ENCODE results near the gene TTC5. TPM values are rescaled to one million over a fixed set of nuclear protein-coding genes. Genes with fewer than 3 reads are reported as not detected.

The TTC5 gene
- total RNA-seq, 1 donor from 2014 or later, result 26.1 TPM

DNA sequence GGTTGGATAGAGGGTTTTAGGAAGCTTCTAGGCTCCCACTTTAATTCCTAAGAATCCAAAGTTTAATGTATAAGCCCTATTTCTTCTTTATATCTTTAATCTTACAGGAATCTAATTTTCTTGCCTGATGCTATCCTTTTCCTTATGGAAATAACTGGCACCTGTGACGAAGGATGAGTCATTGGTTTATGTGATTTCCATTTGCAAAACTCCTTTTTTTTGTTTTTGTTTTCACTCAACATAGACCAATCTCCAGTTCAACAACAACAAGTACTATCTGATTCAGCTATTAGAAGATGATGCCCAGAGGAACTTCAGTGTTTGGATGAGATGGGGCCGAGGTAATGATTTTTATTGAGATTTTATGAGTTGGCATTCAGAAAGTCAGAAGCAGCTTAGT, 44.5 kb upstream of the TTC5 start:
- FAIRE-seq, result no peak

DNA sequence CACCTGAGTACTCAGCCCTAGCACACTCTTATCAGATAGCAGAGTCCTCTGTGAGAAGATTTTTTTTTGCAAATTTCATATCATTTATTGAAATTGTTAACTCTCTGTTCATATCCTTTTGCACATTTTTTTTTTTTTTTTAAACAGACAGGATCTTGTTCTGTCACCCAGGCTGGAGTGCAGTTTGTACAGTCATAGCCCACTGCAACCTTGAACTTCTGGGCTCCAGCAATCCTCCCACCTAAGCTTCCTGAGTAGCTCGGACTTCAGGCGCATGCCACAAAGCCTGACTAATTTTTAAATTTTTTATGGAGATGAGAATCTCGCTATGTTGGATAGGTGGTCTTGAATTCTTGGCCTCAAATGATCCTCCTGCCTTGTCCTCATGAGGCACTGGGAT, 42.0 kb upstream of the TTC5 start:
- Histone ChIP-seq H3K36me3 (ENCODE audit: insufficient read depth, low read length) (peaks cover 50% of the 10 kb centered on the region), H3K4me1 (ENCODE audit: insufficient read depth, low read length) (peaks cover 5% of the 10 kb centered on the region), H3K27ac (ENCODE audit: low read depth, low read length) (no peak overlapping the region), H3K27me3 (ENCODE audit: insufficient read depth, low read length) (no peaks in the 10 kb centered on the region), H3K9me3 (ENCODE audit: insufficient read depth, low read depth, low read length) (no peaks in the 10 kb centered on the region), H3K4me3 (ENCODE audit: insufficient read depth, low read depth, low read length) (no peak overlapping the region), H3K4me2 (ENCODE audit: low read length) (no peak overlapping the region), H3K9ac (ENCODE audit: low read length) (no peak overlapping the region), H2AFZ (ENCODE audit: low read depth, low read length) (no peak overlapping the region), H4K20me1 (ENCODE audit: insufficient read depth, low read length) (no peaks in the 10 kb centered on the region), H3K79me2 (ENCODE audit: insufficient read depth, low read length) (peaks cover 24% of the 10 kb centered on the region)
- H3K9me3 Mint-ChIP-seq (ENCODE audit: unreplicated experiment), result no peaks in the 10 kb centered on the region
- no peak for TF ChIP-seq EZH2 (IDR thresholded peaks at IDR 0.05; ENCODE audit: insufficient read depth, low read length)
- TF ChIP-seq, protein P1, sequence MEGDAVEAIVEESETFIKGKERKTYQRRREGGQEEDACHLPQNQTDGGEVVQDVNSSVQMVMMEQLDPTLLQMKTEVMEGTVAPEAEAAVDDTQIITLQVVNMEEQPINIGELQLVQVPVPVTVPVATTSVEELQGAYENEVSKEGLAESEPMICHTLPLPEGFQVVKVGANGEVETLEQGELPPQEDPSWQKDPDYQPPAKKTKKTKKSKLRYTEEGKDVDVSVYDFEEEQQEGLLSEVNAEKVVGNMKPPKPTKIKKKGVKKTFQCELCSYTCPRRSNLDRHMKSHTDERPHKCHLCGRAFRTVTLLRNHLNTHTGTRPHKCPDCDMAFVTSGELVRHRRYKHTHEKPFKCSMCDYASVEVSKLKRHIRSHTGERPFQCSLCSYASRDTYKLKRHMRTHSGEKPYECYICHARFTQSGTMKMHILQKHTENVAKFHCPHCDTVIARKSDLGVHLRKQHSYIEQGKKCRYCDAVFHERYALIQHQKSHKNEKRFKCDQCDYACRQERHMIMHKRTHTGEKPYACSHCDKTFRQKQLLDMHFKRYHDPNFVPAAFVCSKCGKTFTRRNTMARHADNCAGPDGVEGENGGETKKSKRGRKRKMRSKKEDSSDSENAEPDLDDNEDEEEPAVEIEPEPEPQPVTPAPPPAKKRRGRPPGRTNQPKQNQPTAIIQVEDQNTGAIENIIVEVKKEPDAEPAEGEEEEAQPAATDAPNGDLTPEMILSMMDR (IDR thresholded peaks at IDR 0.05; ENCODE audit: insufficient read depth, low read depth, low read length), result no peak
- no peak for DNase-seq (ENCODE audit: low read depth)
- H3K27ac Mint-ChIP-seq (ENCODE audit: unreplicated experiment), result no peak overlapping the region
- no peak overlapping the region for H3K4me3 Mint-ChIP-seq (ENCODE audit: unreplicated experiment)
- H3K36me3 Mint-ChIP-seq (ENCODE audit: low read depth, unreplicated experiment), result peaks cover 9% of the 10 kb centered on the region
- H3K4me1 Mint-ChIP-seq (ENCODE audit: low read depth, unreplicated experiment), result no peaks in the 10 kb centered on the region
- FAIRE-seq, result no peak
- no peaks in the 10 kb centered on the region for H3K27me3 Mint-ChIP-seq (ENCODE audit: low read depth, unreplicated experiment)

More for the DNA sequence above, 44.5 kb upstream of the TTC5 start:
- Histone ChIP-seq H3K36me3 (ENCODE audit: insufficient read depth, low read length) (peaks cover 60% of the 10 kb centered on the region), H4K20me1 (ENCODE audit: insufficient read depth, low read length) (no peaks in the 10 kb centered on the region), H3K4me2 (ENCODE audit: low read length) (no peak overlapping the region), H3K4me1 (ENCODE audit: insufficient read depth, low read length) (no peaks in the 10 kb centered on the region), H3K79me2 (ENCODE audit: insufficient read depth, low read length) (peaks cover 6% of the 10 kb centered on the region), H3K27ac (ENCODE audit: low read depth, low read length) (no peak overlapping the region), H3K9ac (ENCODE audit: low read length) (no peak overlapping the region), H2AFZ (ENCODE audit: low read depth, low read length) (no peak overlapping the region), H3K27me3 (ENCODE audit: insufficient read depth, low read length) (no peaks in the 10 kb centered on the region), H3K9me3 (ENCODE audit: insufficient read depth, low read depth, low read length) (no peaks in the 10 kb centered on the region), H3K4me3 (ENCODE audit: insufficient read depth, low read depth, low read length) (no peak overlapping the region)
- Mint-ChIP-seq H3K27ac (ENCODE audit: unreplicated experiment) (no peak overlapping the region), H3K9me3 (ENCODE audit: unreplicated experiment) (no peaks in the 10 kb centered on the region), H3K4me3 (ENCODE audit: unreplicated experiment) (no peak overlapping the region), H3K36me3 (ENCODE audit: low read depth, unreplicated experiment) (peaks cover 16% of the 10 kb centered on the region), H3K4me1 (ENCODE audit: low read depth, unreplicated experiment) (no peaks in the 10 kb centered on the region), H3K27me3 (ENCODE audit: low read depth, unreplicated experiment) (no peaks in the 10 kb centered on the region)
- no peak for DNase-seq (ENCODE audit: low read depth)
- TF ChIP-seq EZH2 (IDR thresholded peaks at IDR 0.05; ENCODE audit: insufficient read depth, low read length), result no peak
- TF ChIP-seq, protein P1 (IDR thresholded peaks at IDR 0.05; ENCODE audit: insufficient read depth, low read depth, low read length), result no peak

DNA sequence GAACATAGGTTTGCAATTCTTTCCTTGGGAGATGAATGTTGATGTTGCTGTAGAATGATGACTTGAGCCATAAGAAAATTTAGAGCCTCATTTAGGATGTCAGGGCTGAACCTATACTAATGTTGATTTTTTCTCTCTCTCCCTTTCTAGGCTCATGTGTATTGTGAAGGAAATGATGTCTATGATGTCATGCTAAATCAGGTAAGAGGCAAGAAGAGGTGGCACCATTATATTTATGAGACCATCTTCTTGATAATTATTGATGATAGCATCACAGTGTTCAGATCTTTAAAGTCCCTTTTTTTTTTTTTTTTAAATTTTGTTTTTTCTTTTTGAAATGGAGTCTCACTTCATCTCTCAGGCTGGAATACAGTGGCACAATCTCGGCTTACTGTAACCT, 41.0 kb upstream of the TTC5 start:
- H3K9me3 ChIP-seq (ENCODE audit: insufficient read depth, low read depth, low read length), result no peaks in the 10 kb centered on the region
- H4K20me1 ChIP-seq (ENCODE audit: insufficient read depth, low read length), result no peaks in the 10 kb centered on the region
- no peak overlapping the region for H3K4me3 ChIP-seq (ENCODE audit: insufficient read depth, low read depth, low read length)
- peaks cover 24% of the 10 kb centered on the region for H3K79me2 ChIP-seq (ENCODE audit: insufficient read depth, low read length)
- TF ChIP-seq EZH2 (IDR thresholded peaks at IDR 0.05; ENCODE audit: insufficient read depth, low read length), result no peak
- TF ChIP-seq, protein P1 (IDR thresholded peaks at IDR 0.05; ENCODE audit: insufficient read depth, low read depth, low read length), result no peak
- Mint-ChIP-seq H3K27me3 (ENCODE audit: low read depth, unreplicated experiment) (no peaks in the 10 kb centered on the region), H3K4me1 (ENCODE audit: low read depth, unreplicated experiment) (no peaks in the 10 kb centered on the region), H3K27ac (ENCODE audit: unreplicated experiment) (no peak overlapping the region), H3K4me3 (ENCODE audit: unreplicated experiment) (no peak overlapping the region), H3K36me3 (ENCODE audit: low read depth, unreplicated experiment) (peaks cover 7% of the 10 kb centered on the region), H3K9me3 (ENCODE audit: unreplicated experiment) (no peaks in the 10 kb centered on the region)
- no peak overlapping the region for H2AFZ ChIP-seq (ENCODE audit: low read depth, low read length)
- peaks cover 5% of the 10 kb centered on the region for H3K4me1 ChIP-seq (ENCODE audit: insufficient read depth, low read length)
- DNase-seq (ENCODE audit: low read depth) (no peak), FAIRE-seq (no peak)
- H3K27ac ChIP-seq (ENCODE audit: low read depth, low read length), result no peak overlapping the region
- no peak overlapping the region for H3K9ac ChIP-seq (ENCODE audit: low read length)
- H3K36me3 ChIP-seq (ENCODE audit: insufficient read depth, low read length), result peaks cover 39% of the 10 kb centered on the region
- no peaks in the 10 kb centered on the region for H3K27me3 ChIP-seq (ENCODE audit: insufficient read depth, low read length)
- H3K4me2 ChIP-seq (ENCODE audit: low read length), result no peak overlapping the region
